NCI-H774 (cell line): ENCODE results near the gene SFXN1.
"Not testable (repeated sequence)": the region's sequence is repeated elsewhere in the genome, so short reads cannot be mapped to it uniquely, and the experiment has no call there.

Experiments
- DNase-seq: peaks from one replicate; lab custom pipeline; 2025; lab: John Stamatoyannopoulos, UW

The SFXN1 gene, protein sequence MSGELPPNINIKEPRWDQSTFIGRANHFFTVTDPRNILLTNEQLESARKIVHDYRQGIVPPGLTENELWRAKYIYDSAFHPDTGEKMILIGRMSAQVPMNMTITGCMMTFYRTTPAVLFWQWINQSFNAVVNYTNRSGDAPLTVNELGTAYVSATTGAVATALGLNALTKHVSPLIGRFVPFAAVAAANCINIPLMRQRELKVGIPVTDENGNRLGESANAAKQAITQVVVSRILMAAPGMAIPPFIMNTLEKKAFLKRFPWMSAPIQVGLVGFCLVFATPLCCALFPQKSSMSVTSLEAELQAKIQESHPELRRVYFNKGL

DNA sequence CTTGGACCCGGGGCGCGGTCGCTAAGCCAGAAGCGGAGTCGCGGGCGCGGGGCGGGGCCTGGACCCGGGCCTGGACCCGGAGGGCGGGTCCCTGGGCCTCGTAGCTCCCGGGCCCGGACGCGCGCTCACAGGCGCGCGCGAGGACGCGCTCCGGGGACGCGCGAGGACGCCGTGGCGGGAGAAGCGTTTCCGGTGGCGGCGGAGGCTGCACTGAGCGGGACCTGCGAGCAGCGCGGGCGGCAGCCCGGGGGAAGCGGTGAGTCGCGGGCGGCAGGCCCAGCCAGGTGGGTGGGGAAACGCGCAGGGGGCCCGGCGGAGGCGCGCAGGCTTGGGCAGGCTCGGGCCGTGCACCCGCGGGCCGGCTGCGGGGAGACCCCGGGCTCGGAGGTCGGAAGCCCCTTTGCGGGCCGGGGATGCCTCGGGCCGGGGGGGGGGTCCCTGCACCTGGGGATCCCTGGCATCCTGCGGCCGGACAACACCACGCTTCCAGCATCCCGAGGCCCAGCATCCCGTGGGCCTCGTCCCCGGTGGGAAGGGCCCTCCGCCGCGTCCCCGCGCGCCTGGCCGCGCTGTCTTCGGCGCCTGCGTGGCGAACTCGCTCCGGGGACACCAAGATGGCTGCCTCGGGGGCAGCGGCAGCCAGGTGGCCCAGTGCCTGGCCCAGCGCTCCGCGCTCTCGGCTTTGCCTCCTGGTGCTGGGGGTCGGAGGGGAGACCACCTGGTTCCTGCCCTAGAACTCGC, at the start of gene SFXN1:
Gene SFXN1 (plus strand): TSS at position 177 of the 741 bp plus-strand sequence. CDS start 13,544 bp downstream, outside the sequence.
- peak; percentile 89 for DNase-seq

GRCh38 chr5:175434800-175435199, 43.6 kb upstream of the SFXN1 start:
- no peak for DNase-seq

DNA sequence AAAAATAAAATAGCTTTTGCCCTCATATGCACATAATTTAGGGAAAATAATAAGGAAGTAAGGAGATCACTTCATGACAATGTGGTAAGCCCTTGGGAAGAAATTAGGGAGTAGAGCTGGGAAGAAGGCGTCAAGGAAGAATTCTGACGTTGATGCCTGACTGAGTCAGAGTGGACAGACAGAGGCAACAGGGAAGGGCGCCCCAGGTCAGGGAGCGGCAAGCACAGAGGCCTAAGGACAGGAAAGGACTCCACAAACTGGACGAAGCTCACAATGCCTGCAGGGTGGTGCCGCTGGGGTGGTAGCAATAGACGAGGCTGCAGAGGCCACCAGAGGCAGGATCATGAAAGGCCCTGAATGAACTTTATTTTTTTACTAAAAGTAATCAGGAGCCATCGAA, 42.0 kb upstream of the SFXN1 start:
- DNase-seq: no peak

DNA sequence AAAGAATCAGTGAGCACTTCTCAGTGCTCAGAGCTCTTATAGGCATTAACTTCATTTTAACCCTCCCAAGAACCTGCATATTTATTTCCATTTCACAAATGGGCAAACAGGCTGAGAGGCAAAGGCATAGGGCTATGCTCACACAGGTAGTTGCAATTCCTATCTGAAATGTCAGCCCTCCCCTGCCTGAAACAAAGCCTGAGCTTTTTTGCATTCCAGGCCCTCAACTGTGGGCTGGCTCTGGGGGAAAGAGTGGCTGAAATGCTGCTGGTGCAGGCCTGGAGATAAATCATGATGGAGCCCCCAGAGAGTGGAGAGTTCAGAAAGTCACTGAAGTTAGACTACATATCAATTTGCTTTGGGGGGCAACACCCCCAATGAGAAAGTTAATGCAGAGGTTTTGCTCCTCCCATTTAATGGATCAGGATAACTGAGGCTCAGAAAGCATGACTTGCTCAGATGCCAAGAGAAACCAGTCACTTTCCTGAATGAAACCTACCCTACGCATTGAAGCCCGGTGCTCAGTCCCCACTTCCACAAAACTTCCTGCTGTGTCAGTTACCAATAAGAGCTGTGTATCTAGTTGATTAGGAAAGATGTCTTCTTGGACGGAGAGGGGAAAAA, 40.0 kb upstream of the SFXN1 start:
- DNase-seq: no peak

DNA sequence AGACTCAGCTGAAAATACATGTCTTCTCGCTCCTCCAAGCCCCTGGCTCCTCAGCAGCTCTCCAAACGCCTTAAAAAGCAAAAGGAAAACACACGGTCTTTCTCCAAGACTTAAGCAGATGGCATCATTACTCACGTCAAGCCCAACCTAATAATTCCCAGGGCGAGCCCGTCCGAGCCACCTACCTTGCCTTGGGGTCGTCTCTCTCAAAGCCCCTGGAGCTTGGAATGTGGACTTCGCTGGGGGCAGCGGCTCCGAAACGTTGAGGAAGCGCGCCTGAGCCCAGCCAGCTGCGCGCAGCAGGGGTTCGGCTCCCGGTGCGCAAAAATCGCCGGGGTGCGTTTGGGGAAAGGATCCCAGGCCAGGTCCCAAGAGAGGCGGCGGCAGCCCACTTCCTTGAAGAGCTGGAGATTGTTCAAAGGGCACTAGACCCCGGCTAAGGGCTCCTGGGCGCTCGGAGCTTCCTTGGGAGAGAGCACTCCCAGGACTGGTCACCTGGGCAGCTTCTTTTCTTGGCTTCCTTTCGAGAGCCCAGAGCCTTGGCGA, 34.8 kb upstream of the SFXN1 start:
- DNase-seq: no peak

DNA sequence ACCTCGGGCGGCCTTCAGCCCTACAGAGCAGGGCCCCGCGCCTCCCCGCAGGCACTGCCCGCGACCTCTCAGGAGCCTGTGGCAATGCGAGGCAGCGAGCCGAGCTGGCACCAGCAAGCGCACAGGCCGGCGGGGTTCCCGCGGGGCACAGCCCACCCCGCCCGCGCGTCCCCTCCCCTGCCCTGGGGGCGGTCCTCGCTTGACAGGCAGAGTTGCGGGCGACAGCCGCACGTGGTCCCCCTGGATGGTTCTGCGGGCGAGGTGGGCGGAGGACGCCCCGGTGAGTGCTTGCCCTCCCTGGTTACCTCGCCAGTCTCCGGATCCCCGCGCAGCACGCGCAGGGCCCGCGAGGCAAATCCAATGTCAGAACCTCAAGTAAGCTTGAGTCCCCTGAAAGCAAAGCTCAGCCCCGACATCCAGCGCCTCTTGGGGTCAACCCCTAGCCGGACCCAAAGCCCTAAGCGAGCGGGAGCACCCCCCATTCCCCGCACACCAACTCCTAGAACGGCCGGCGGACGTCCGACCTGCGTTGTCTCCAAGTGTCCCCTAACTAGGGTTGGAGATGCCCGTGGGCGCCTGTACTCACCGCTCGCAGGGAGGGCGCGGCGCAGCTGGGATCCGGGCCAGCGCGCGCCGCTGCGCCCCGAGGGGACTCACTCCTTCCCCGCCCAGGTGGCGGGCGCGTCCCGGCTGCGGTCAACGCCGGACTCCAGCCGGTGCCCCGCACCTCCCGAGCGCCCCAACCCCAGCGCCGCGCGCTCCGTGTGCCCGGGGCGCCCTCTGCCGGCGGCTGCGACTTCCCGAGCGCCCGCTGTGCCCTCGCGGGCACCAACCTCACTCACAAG, 34.1 kb upstream of the SFXN1 start, which contains the start of gene DRD1:
Gene DRD1 (minus strand): TSS at position 123 of the 845 bp plus-strand sequence. CDS start 1,083 bp downstream, outside the sequence.
- DNase-seq: peak; percentile 55

GRCh38 chr5:175444905-175445456, 33.4 kb upstream of the SFXN1 start:
- DNase-seq: no peak

DNA sequence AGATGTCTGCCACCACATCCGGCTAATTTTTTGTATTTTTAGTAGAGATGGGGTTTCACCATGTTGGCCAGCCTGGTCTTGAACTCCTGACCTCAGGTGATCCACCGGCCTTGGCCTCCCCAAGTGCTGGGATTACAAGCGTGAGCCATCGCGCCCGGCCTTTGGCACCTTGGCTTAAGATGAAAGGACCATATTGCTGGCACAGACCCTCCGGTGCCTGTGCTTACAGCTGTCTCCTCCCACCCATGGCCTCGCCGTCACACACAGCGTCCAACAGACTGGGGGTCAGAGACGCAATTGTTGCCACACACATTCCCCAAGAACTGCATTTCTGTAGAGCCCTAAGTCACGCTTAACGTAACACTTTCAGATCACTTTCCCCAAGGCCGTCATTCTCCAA, 32.0 kb upstream of the SFXN1 start:
- not testable (repeated sequence) for DNase-seq

DNA sequence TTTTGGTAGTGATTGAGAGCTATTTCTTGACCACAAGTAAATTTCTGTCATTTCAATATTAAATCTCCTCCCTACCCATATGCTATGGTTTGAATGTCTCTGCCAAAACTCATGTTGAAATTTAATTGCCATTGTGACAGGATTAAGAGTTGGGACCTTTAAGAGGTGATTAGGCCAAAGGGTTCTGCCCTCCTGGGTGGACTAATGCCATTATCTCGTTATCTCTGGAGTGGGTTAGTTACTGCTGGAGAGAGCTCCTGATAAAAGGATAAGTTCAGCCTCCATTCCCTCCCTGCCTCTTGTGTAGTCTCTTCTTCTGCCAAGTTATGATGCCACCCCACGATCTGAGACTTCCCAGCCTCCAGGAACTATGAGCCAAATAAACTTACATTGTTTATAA, 30.8 kb upstream of the SFXN1 start:
- no peak for DNase-seq

GRCh38 chr5:175448276-175448675, 30.1 kb upstream of the SFXN1 start:
- no peak for DNase-seq

- DNase-seq: no peak
These were observed 26.2 kb upstream of the SFXN1 start for GRCh38 chr5:175452166-175452565.

GRCh38 chr5:175454338-175454737, 24.0 kb upstream of the SFXN1 start:
- DNase-seq: not testable (repeated sequence)

DNA sequence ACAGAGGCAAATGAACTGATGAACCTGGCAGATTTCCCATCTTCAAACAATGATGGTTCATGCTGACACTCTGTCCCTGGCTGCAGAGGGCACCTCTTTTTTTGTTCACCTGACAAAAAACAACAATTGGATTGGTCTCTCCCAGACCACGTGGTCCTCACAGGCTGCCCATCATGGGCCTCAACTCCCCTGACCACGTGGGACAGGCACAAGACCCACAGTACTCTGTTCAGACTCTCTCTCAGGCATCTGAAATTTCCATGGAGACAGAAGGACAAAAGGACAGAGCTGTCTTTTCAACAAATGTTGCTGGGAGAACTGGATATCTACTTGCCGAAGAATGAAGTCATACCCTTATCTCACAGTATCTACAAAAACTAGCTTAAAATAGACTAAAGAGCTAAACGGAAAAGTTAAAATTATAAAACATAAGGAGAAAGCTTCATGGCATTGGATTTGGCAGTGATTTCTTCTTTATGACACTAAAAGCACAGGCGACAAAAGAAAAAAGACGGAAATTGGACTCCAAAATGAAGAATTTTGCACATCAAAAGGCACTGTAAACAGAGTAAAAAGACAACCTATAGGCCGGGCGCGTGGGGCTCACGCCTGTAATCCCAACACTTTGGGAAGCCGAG, 22.1 kb upstream of the SFXN1 start:
- no peak for DNase-seq

GRCh38 chr5:175457466-175457865, 20.9 kb upstream of the SFXN1 start:
- no peak for DNase-seq

GRCh38 chr5:175460126-175460525, 18.2 kb upstream of the SFXN1 start:
- DNase-seq: no peak

- no peak for DNase-seq
These were observed 17.8 kb upstream of the SFXN1 start for GRCh38 chr5:175460552-175460951.

DNA sequence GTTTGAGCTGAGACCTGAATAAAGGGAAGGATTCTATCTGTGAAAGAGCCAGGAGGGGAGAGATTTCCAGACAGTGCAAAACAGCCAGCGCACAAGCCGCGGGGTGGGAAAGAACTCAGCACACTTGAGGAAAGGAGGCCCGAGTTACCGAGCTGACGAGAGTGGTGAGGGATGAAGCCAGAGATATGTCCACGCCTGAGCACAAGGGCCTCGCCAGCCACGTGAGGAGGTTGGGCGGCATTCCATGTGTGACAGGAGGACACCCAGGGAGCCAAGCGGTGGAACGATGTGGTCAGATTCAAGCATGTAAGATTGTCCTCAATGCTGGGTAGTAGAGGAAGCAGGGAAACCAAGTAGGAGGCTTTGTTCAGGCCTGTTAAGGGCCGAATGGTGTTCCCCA, 17.0 kb upstream of the SFXN1 start:
- DNase-seq: no peak

DNA sequence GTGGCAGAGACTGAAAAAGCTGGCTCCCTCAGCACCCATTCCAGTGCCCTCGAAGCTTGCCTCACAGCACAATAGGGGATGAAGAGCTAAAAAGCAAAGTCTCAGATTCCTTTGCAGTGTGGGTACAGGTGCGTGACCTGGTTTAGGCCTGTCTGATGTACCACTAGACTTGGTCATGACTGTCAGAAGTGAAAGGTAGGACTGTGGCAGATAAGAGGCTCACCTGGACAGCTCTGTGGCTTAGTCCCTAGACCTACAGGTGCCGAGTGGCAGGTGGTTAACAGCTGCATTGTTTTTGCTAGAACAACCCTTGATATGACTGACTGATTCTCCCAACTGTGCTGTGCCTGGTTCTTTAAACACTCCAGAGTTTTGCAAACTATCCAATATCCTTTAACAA, 14.7 kb upstream of the SFXN1 start:
- no peak for DNase-seq

DNA sequence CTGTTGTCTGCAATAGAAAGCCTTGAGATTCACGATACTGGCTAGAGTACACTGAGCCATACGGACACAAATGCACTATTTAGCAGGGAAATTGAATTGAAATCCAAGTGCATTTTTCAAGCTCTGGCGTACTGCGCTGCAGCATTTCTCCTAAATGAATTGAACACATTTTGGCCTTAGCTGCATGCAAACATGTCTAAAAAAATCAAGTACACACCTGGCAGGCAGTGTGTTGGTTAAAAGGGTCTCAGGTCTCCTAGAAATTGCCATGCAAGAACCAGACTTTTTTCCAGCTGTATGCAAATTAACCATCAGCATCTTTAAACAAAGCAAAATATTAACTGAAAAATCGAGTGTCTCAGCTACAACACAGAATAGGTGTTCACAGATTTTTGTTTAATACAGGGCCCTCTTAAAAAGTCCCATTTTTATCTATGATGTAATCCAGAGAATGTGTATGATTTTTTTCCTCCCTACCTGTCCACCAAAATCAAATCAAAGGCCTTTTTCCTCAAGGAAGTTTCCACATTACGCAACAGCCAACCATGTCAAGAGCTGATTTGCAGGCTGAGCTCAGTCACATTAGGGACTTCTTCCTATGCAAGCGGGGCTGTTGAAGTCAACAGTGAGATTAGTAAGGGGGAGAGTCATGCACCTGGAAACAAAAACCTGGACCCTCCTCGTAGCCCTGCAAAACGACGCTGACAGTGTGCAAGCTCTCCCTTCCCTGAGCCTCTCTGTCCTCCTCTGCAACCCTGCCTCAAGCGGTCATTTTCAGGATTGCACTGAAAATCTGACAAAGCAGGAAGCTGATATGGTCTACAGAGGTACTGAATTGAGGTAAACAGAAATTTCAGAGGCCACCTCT, 14.1 kb upstream of the SFXN1 start:
- peak; percentile 86 for DNase-seq

GRCh38 chr5:175464942-175465233, 13.5 kb upstream of the SFXN1 start:
- no peak for DNase-seq
